ENCODE data around the gene AP3D1. TPM values are rescaled to one million over a fixed set of nuclear protein-coding genes. Genes with fewer than 3 reads are reported as not detected.

Gene AP3D1
- total RNA-seq, 1 donor from 2014 or later = 169 TPM

DNA sequence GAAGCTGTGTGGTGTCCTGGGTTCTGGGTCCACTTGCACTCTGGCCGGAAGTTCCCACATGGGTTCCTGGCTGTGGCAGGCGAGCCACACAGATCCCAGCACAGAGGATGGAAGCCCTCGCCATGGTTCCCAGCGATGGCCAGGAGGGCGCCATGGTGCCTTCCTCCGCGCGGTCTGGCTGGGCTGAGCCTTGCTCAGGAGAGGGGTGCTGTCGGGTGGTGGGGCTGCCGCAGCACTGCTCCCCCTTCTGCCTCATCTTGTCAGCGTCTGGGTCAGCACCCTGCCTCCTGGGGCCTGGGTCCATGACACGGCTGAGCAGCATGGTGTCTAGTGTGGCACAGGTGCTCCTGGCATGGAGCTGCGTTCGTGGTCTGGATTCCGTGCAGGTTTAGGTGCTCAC, 45.9 kb upstream of the AP3D1 start:
- peaks cover 13% of the 10 kb centered on the region for H3K27me3 Mint-ChIP-seq (ENCODE audit: unreplicated experiment)
- no peaks in the 10 kb centered on the region for H3K9me3 Mint-ChIP-seq (ENCODE audit: unreplicated experiment)
- no peak for DNase-seq (ENCODE audit: low spot score)
- TF ChIP-seq, protein P1, sequence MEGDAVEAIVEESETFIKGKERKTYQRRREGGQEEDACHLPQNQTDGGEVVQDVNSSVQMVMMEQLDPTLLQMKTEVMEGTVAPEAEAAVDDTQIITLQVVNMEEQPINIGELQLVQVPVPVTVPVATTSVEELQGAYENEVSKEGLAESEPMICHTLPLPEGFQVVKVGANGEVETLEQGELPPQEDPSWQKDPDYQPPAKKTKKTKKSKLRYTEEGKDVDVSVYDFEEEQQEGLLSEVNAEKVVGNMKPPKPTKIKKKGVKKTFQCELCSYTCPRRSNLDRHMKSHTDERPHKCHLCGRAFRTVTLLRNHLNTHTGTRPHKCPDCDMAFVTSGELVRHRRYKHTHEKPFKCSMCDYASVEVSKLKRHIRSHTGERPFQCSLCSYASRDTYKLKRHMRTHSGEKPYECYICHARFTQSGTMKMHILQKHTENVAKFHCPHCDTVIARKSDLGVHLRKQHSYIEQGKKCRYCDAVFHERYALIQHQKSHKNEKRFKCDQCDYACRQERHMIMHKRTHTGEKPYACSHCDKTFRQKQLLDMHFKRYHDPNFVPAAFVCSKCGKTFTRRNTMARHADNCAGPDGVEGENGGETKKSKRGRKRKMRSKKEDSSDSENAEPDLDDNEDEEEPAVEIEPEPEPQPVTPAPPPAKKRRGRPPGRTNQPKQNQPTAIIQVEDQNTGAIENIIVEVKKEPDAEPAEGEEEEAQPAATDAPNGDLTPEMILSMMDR (IDR thresholded peaks at IDR 0.05; ENCODE audit: unreplicated experiment) = no peak
- peaks cover 17% of the 10 kb centered on the region for H3K36me3 Mint-ChIP-seq (ENCODE audit: low read depth, unreplicated experiment)
- H3K4me3 Mint-ChIP-seq (ENCODE audit: unreplicated experiment) = no peak overlapping the region
- H3K4me1 Mint-ChIP-seq (ENCODE audit: unreplicated experiment) = peaks cover 6% of the 10 kb centered on the region
- H3K27ac Mint-ChIP-seq (ENCODE audit: unreplicated experiment) = no peak overlapping the region

DNA sequence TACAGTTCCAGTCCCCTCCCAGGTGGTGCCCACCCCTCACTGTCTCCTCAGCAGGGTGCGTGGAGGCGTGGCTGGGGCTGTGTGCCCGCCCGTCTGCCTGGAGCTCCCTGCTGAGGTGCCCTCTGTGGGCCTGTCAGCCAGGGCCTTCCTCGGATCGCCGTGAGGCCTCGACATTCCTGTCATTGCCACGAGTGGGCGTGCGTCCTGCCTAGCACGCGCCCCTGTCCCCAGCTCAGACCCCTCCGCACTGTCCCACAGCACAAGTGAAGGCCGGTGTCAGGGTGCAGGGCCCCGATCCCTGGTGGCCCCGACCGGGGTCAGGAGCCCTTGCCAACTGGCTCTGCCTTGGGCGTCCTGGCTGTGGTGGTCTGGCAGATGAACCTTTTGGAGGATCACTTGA, 44.5 kb upstream of the AP3D1 start:
- TF ChIP-seq, protein P1 (IDR thresholded peaks at IDR 0.05; ENCODE audit: unreplicated experiment) = no peak
- Mint-ChIP-seq H3K9me3 (ENCODE audit: unreplicated experiment) (no peaks in the 10 kb centered on the region), H3K27me3 (ENCODE audit: unreplicated experiment) (peaks cover 12% of the 10 kb centered on the region), H3K4me1 (ENCODE audit: unreplicated experiment) (peaks cover 4% of the 10 kb centered on the region), H3K27ac (ENCODE audit: unreplicated experiment) (no peak overlapping the region), H3K36me3 (ENCODE audit: low read depth, unreplicated experiment) (peaks cover 20% of the 10 kb centered on the region), H3K4me3 (ENCODE audit: unreplicated experiment) (no peak overlapping the region)
- no peak for DNase-seq (ENCODE audit: low spot score)

DNA sequence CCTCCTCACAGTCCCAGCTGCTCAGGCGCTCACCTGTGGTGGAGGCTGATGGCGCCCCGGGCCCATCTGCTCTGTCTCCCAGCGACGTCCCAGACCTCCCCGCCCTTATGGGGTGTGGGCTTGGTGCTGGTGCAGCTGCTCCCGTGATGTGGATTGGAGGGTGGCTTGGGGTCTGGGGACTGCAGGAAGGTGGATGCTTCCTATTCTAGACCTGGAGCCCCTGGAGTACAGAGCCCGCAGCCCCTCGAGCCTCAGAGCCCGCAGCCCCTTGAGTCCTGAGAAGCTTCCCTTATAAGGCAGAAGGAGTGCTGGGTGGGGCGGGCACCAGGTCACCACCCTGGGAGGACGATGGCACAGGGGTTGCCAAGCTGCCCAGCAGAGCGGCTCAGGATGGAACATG, 44.0 kb upstream of the AP3D1 start:
- Mint-ChIP-seq H3K4me1 (ENCODE audit: unreplicated experiment) (peaks cover 4% of the 10 kb centered on the region), H3K36me3 (ENCODE audit: low read depth, unreplicated experiment) (peaks cover 20% of the 10 kb centered on the region), H3K4me3 (ENCODE audit: unreplicated experiment) (no peak overlapping the region), H3K27me3 (ENCODE audit: unreplicated experiment) (peaks cover 12% of the 10 kb centered on the region), H3K27ac (ENCODE audit: unreplicated experiment) (no peak overlapping the region), H3K9me3 (ENCODE audit: unreplicated experiment) (no peaks in the 10 kb centered on the region)
- no peak for DNase-seq (ENCODE audit: low spot score)
- TF ChIP-seq, protein P1 (IDR thresholded peaks at IDR 0.05; ENCODE audit: unreplicated experiment) = no peak

DNA sequence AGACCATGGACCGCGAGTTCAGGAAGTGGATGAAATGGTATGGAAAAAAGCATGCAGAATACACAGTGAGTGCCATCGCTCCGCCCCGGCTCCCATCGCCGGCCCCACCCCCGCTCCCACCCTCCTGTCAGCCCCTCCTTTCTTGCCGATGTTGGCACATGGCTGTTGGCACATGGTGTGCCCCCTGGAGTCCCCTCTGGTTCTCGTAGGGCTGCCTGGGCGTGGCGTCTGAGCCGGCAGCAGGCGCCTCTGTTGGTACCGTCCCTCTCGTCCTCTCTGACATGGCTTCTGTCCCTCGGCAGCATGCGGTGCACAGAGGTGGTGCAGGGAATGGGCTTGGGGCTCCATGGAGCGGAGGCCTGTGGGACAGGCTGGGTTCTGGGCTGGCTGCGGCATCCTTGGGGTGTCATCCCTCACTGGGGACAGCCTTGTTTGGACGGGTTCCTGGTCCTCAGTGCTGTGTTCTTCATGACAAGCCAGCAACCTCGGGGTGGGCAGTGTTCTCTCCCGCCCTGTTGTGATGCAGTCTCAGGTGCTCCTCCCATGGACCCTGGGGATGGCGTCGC, 43.2 kb upstream of the AP3D1 start:
- H3K4me3 Mint-ChIP-seq (ENCODE audit: unreplicated experiment) = no peak overlapping the region
- H3K9me3 Mint-ChIP-seq (ENCODE audit: unreplicated experiment) = no peaks in the 10 kb centered on the region
- no peak for DNase-seq (ENCODE audit: low spot score)
- H3K27ac Mint-ChIP-seq (ENCODE audit: unreplicated experiment) = no peak overlapping the region
- peaks cover 12% of the 10 kb centered on the region for H3K27me3 Mint-ChIP-seq (ENCODE audit: unreplicated experiment)
- H3K36me3 Mint-ChIP-seq (ENCODE audit: low read depth, unreplicated experiment) = peaks cover 20% of the 10 kb centered on the region
- TF ChIP-seq, protein P1 (IDR thresholded peaks at IDR 0.05; ENCODE audit: unreplicated experiment) = no peak
- H3K4me1 Mint-ChIP-seq (ENCODE audit: unreplicated experiment) = peaks cover 4% of the 10 kb centered on the region

DNA sequence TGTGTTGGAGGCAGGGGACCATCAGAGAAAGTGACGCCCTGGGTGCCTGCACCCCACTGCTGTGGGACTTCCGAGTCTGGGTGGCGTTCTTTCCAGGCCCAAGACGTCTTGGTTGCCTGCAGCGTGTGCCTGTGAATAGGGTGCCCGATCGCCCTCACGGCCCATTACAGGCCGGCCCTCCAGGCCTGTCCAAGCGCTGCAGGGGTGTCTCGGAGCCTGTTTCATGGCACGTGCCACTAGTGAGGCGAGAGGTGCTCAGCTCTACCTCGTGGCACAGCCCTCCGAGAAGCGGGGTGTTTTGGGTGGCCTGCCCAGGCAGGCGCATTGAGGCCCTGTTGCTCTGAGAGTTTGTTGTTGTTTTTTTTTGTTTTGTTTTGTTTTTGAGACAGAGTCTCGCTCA, 42.4 kb upstream of the AP3D1 start:
- DNase-seq (ENCODE audit: low spot score) = no peak
- peaks cover 3% of the 10 kb centered on the region for H3K4me1 Mint-ChIP-seq (ENCODE audit: unreplicated experiment)
- H3K27ac Mint-ChIP-seq (ENCODE audit: unreplicated experiment) = no peak overlapping the region
- no peaks in the 10 kb centered on the region for H3K9me3 Mint-ChIP-seq (ENCODE audit: unreplicated experiment)
- no peak overlapping the region for H3K4me3 Mint-ChIP-seq (ENCODE audit: unreplicated experiment)
- TF ChIP-seq, protein P1 (IDR thresholded peaks at IDR 0.05; ENCODE audit: unreplicated experiment) = no peak
- peaks cover 10% of the 10 kb centered on the region for H3K27me3 Mint-ChIP-seq (ENCODE audit: unreplicated experiment)
- H3K36me3 Mint-ChIP-seq (ENCODE audit: low read depth, unreplicated experiment) = peaks cover 17% of the 10 kb centered on the region

All from endothelial cell (in vitro differentiated cells).